HG02840 (cell line): ENCODE measurements around the gene KHDRBS2.
"Not testable (repeated sequence)": the region's sequence is repeated elsewhere in the genome, so short reads cannot be mapped to it uniquely, and the experiment has no call there.

Experiments used
- ATAC-seq: cut with Tn5 transposase; IDR thresholded peaks from one replicate; pipeline ENCODE4 v1.9.1; 2021; ENCODE audit warnings: mild to moderate bottlenecking, moderate library complexity, moderate number of reproducible peaks; ENCODE audit not compliant: unreplicated experiment, low FRiP score

Gene KHDRBS2

DNA sequence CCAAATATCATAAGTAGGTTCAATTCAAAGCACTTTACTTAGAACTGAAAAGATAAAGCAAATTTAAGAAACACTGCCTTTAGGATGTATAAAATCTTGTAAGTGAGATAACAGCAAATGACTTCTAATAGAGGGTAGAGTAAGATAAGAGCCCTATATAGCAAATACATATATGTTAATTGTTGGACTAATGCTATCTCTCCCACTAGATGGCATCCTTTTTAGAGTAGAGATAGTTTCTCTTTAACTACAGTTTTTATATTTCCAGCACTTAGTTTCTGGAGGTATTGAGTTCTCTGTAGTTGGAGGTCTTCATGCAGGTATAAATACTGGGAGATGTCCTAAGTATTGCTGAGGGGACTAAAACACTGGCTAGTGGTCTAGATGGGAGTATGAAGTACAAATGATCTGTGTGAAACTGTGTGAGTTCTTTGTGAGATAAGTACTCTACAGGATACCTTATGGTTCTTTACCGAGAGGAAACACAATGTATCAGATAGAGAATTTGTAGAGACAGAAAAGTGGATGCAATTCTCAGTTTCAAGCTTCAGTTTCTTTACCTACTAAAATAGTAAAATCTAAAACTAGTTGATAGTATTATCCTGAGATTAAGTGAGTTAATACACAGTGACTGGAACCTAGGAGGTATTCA is 399.3 kb downstream of the KHDRBS2 start:
- no peak for ATAC-seq

- no peak for ATAC-seq
These were observed 416.2 kb downstream of the KHDRBS2 start for GRCh38 chr6:61869632-61870400.

- no peak for ATAC-seq
These were observed 417.4 kb downstream of the KHDRBS2 start for GRCh38 chr6:61868507-61869080.

DNA sequence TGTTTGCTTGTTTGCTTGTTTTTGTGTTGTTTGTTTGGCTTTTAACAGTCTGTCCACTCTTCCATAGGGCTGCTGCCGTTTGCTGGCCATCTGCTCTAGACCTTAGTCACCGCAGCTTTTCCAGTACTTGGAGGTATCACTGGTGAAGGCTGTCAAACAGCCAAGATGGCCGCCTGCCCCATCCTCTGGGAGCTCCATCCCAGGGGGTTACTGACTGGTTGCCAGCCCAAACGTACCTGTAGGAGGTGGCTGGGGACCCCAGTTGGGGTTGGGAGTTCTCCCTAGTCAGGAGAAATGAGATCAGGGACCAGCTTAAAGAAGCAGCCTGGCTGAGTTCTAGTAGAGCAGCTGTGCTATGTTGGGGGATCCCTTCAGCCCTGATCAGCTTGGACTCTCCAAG is 418.4 kb downstream of the KHDRBS2 start:
- no peak for ATAC-seq

- ATAC-seq = no peak
These were observed 428.5 kb downstream of the KHDRBS2 start for GRCh38 chr6:61857541-61857940.

GRCh38 chr6:61841958-61842357 is 444.1 kb downstream of the KHDRBS2 start:
- ATAC-seq = no peak

GRCh38 chr6:61835237-61835636 is 450.8 kb downstream of the KHDRBS2 start:
- no peak for ATAC-seq

DNA sequence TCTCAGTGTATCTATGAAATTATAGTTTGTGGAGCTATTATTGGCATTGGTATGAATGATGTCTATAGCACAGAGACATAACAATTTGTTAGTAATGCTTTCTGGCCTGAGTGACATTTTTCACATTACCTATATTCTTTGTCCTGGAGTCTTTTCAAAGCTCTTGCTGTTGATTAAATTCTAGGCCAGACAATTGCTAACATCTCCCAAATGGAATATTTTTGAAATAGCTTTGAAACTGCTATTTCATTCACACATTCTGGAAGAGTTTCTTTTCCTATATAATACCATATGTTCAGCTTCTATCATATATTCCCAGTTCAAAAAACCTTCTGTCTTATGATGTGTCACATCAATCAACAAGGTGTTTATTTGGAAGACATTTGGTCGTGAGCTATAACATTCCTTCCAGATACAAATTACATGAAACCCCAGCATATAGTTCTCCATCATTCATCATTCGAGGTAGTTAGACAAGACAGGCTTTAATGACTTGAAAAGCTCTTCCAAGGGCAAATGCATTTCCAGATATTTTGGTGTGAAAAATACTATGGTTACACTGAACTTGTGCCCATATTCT is 452.8 kb downstream of the KHDRBS2 start:
- ATAC-seq = no peak

- ATAC-seq = no peak
These were observed 468.3 kb downstream of the KHDRBS2 start for GRCh38 chr6:61817716-61818115.

GRCh38 chr6:61810047-61810446 is 476.0 kb downstream of the KHDRBS2 start:
- ATAC-seq = no peak

- ATAC-seq = no peak
These were observed 476.9 kb downstream of the KHDRBS2 start for GRCh38 chr6:61809004-61809595.

GRCh38 chr6:61787998-61788397 is 498.0 kb downstream of the KHDRBS2 start:
- no peak for ATAC-seq

DNA sequence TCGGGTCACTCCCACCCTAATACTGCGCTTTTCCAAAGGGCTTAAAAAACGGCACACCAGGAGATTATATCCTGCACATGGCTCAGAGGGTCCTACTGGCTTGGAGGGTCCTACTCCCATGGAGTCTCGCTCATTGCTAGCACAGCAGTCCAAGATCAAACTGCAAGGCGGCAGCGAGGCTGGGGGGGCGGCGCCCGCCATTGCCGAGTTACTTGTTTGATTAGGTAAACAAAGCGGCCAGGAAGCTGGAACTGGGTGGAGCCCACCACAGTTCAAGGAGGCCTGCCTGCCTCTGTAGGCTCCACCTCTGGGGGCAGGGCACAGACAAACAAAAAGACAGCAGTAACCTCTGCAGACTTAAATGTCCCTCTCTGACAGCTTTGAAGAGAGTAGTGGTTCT is 516.6 kb downstream of the KHDRBS2 start:
- ATAC-seq = not testable (repeated sequence)

GRCh38 chr6:61755739-61756138 is 530.3 kb downstream of the KHDRBS2 start:
- no peak for ATAC-seq

GRCh38 chr6:61751986-61752385 is 534.0 kb downstream of the KHDRBS2 start:
- no peak for ATAC-seq

DNA sequence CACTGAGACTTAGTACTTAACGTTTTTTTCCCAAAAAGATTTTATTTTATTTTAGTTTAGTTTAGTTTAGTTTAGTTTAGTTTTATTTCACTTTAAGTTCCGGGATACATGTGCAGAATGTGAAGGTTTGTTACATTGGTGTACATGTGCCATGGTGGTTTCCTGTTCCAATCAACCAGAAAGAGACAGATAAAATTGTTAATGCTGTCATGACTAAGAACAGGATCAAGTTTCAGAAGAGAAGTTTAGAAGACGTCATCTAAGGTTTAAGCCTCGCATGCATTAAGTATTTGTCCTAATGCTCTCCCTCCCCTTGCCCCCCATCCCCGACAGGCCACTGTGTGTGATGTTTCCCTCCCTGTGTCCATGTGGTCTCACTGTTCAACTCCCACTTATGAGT is 540.0 kb downstream of the KHDRBS2 start:
- ATAC-seq = no peak

- ATAC-seq = no peak
These were observed 574.2 kb downstream of the KHDRBS2 start for GRCh38 chr6:61711849-61712248.

- ATAC-seq = no peak
These were observed 597.9 kb downstream of the KHDRBS2 start for GRCh38 chr6:61688165-61688564.

DNA sequence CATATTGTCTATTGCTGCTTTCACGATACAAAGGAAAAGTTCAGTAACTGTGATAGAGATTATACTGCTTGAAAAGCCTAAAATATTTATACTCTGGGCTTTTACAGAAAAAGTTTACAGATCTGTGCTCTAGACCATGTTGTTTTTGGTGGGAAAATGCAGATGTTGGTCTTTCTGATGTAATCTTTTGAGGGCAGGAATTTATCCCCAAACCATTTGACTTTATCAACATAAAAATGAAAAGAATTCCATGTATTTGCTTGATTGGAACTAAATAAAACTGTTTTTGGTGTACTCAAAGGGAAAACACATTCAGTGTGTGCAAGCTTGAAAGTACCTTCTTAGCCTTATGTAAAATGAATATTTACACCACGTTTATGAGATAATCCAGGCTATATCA is 603.5 kb downstream of the KHDRBS2 start:
- ATAC-seq = no peak

DNA sequence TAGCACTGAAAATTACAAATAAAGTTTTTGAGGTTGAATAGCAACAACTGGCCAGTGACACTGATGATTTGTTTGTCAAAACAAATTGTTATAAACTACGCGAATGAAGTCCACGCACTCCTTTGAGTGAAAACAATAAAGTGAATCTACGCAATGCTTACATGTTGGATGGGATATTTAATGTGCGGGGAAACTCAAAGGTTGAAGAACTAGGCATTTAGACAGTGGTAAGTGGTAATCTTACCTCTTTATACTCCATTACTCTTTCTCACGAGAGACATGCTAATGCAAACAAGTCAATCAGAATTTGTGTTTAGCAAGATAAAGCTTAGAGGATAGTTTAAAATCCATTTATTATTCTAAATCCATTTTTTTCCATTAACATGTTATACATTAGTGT is 606.4 kb downstream of the KHDRBS2 start:
- ATAC-seq = no peak

DNA sequence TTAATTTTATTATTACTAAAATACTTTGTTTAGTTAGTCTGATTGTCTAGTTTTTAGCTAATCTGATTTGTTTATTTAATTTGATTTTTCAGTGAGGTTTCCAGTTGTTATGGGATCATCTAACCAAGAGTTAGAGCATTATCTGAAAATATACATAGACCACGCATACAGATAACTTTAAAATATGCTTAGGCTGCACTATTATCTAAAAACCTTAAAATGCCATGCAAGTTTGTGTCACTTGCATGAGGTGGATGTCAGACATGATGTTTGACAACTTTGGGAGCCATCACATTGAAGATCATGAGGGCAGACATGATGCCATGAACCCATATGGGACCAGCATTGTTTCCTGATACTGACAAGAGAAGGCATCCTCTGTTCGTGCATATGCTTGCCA is 610.3 kb downstream of the KHDRBS2 start:
- ATAC-seq = no peak
